ENCODE results near the gene ZNF514. TPM values are rescaled to one million over a fixed set of nuclear protein-coding genes. Genes with fewer than 3 reads are reported as not detected.

The ZNF514 gene
- 8.3 and 10.9 TPM in 2 replicates for total RNA-seq

GRCh38 chr2:95159690-95160449 is at the start of gene ZNF514:
Gene ZNF514, minus strand, starts transcription at chr2:95159848. Its CDS starts 6,595 bp downstream, at chr2:95153253.

GRCh38 chr2:95207111-95207961 is 47.7 kb upstream of the ZNF514 start, which contains the start of gene ZNF892:
Gene ZNF892, plus strand, starts transcription at chr2:95207521. Its CDS starts 295 bp downstream, at chr2:95207816.

DNA sequence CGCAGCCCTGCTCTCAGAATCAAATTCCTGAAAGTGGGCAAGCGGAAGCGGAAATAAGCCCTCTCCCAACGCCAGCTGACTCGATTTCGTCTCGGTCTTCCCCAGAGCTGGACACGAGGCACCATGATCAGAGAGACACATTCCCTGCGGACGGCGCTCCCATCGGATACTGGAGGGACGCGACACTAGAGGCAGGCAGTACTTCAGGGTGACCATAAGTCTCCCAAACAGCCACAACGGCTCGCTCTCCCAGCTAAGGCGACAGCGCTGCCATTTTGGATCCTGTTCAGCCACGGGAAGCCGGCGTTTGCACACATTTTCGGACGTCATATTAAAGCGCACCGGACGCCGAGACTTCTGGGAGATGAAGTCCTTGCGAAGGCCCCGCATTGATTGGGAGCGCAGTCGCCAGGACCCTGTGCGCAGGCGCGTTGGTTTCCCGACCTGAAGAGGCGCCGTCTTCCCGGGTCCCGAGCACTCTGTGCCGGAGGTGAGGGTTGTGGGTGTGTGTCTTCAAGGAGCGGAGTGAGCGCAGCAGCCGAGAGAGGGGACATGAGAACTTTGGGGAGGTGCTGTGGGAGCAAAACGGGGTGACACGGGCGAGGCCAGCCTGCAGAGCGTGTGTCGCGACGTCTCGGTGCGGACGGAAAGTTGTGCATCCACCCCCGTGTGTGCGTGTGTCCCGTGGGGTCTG is 5.9 kb upstream of the ZNF514 start, which contains the start of gene ZNF2:
ZNF2 (plus strand) TSS at position 439 of the 694 bp plus-strand sequence. CDS start 10,418 bp downstream, outside the sequence.

DNA sequence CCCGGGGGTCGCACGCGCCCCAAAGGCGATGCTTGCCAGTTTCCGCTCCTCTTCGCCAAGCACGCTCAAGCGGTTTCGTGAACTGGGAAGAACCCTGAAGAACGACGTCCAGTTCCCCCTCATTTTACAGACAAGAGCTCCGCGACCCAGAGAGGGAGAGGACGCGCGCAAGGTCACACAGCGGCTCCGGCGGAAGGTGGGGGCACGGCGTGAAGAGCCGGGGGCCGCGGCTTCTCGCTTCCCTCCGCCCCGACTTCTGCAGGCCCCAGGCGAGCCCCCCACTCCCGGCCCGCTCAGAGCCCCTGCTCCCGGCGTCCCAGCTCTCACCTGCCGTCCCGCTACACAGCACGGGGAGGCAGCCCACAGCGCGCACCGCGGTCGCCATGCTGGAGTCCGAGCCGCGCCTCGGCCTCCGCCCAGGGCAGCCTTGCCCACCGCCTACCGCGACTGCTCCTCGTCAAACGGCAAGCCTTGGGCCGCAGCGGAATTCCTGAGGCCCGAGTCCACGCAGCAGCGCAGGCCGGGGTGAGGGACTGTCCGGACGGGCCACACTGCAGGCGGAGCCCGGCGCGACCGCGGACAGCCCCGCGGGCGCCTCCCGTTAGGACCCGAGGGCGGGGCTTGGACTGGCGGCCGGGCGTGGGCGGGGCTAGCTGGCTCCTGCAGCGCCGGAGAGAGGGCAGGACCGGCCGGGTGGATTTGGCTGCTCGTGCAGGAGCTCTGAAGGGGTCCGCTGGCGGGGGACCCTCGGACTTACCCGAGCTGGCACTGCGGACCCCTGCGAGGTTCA is 38.0 kb downstream of the ZNF514 start, which contains the start of gene MRPS5:
MRPS5 (minus strand) TSS at position 402 of the 790 bp plus-strand sequence; CDS start at position 385, 17 bp downstream.

Other genes with a start within 250 kb of the ZNF514 start
- gene MAL, start 134.1 kb downstream of the ZNF514 start, total RNA-seq = not detected in 2 replicates
- gene MRPS5, start 38.0 kb downstream of the ZNF514 start, total RNA-seq = 33.5 and 37.0 TPM in 2 replicates
- 5.7 and 6.1 TPM in 2 replicates for gene ZNF2, start 6.0 kb upstream of the ZNF514 start, total RNA-seq
- gene ZNF892, start 47.7 kb upstream of the ZNF514 start, total RNA-seq = 2.4 and 3.6 TPM in 2 replicates
- gene PROM2, start 114.6 kb upstream of the ZNF514 start, total RNA-seq = 0.22 and 0.72 TPM in 2 replicates
- 0.57 and 0.88 TPM in 2 replicates for gene KCNIP3, start 137.5 kb upstream of the ZNF514 start, total RNA-seq
- gene FAHD2A, start 242.9 kb upstream of the ZNF514 start, total RNA-seq = 24.6 and 25.8 TPM in 2 replicates

Data from placental pericyte (primary cell).